ENCODE data around the gene YRDC.
"Not testable (repeated sequence)": the region's sequence is repeated elsewhere in the genome, so short reads cannot be mapped to it uniquely, and the experiment has no call there.

The YRDC gene

DNA sequence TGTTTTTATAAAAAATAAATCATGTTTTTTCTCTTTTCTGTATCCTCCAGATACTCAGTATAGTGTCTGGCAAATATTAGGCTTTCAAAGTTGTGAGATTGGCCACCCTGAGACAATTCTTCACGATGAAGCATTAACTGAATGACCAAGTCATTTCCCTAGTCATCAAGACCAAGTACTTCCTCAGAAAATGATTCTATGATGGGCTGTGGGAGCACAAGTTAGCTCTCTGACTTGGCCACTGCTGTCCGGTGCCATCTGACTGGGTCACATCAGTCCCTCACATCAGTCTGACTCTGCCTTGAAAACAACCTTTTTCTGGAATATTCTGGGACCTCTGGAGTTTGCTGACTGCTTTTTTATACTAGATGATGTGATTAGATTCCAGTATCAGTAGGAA is 13.5 kb upstream of the YRDC start:
- DNase-seq (ENCODE audit: low read depth), result no peak

DNA sequence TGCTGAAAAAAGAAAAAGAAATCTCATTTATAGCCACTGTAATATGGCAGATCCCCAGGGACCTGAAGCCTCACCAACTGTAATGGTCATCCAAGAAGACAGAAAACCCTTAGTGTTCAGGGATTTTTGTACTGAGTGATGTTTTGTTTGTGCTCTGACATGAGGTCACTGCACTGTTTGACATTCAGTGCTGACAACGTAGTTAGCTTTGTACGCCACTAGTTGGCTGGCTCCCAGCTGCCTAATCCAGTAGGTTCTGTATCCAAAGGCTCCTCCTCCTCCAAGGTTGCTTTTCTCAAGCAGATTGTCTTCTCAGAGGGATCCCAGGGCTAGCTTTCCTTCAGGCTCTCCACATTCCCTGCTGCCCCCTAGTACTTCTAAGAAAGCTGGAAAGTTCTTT is 9.5 kb upstream of the YRDC start:
- no peak for DNase-seq (ENCODE audit: low read depth)

DNA sequence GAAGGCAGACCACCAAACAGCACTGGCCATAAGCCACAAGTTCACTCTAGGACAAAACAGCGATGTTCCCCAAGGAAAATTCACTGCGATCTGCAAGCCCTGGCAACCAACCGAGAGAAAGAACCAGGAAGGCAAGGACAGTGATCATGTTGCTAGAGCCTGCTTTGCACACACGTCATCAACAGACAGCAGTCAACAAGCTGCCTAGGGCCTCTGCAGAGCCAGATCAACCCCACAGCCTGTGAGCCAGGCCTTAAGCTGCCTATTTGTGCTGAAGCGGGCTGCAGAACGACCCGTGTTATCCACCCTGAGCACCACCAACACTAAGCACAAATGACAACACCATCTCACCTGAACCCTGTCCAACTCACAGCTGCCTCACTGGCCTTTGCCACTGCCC is 6.2 kb upstream of the YRDC start:
- peak; percentile 53 for DNase-seq (ENCODE audit: low read depth)

DNA sequence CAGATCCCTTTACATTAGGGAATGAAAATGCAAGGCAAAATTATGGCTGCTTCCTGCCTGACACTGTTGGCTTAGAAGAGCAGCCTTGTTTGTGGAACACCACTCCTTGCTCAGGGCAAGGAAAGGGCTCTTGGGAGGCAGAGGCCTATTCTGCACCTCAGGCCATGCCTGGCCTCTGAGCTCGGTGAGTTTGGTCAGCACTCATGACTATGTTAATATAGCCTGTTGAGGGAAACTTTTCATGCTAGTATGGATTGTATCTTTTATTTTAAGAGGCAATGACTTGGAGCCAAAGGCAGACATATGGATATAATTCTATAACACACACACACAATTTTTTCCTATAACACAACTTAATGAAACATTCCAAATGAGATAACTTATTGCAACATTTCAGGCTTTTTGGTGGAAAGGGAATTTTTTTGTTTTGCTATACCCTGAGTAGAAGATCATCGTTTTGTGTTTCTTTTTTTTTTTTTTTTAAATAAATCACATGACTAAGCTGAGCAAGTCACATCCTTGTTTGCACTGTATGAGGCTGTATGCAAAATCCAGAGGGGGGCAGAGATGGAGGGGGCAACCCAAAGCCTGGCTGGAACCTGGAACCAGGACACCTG is 5.6 kb upstream of the YRDC start:
- DNase-seq (ENCODE audit: low read depth), result peak; percentile 50

DNA sequence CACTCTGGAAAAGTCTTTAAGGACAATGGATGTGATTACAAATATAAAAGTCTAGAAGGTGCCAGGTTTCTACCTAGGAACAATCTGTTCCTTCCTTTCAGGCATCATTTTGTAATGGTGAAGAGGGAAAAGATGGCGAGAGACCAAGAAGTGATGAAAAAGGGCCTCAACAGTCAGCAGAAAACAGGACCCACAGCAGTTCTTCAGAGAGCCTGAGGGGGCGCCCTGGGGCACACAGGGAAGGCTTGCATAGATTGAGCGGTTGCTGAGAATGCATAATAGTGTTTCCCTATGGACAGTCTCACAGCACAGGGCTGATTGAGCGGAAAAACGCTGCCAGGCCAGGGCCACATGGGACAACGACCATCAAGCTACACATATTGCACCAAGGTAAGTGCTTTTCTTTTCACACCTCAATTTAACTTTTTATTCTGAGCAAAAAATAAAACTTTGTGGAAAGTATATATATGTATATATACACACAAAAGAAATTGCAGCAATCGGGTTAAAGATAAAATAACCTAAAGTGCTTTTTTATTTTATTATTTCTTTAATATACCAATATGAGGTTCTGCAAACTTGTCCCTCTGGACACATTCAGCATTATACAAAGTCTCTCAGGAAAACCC is 3.1 kb upstream of the YRDC start:
- peak; percentile 72 for DNase-seq (ENCODE audit: low read depth)

DNA sequence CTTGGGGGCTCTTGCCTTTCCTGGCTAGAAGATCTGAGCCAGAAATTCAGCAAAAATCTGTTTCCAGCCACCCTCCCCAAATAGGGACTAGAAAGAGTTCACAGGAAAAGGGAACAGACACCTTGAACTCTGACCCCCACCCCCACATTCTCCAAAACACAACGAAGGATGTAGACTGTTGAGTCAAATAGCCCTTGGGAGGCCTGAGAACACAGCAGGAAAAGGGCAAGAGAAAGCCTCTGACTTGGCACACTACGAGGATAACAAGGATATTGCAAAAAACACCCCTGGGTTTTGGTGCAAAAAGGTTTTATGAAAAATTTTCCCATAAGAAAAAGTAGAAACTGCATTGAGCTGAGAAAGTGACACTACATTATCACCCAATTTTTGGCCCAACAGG is 1.9 kb upstream of the YRDC start:
- DNase-seq (ENCODE audit: low read depth), result peak; percentile 47

DNA sequence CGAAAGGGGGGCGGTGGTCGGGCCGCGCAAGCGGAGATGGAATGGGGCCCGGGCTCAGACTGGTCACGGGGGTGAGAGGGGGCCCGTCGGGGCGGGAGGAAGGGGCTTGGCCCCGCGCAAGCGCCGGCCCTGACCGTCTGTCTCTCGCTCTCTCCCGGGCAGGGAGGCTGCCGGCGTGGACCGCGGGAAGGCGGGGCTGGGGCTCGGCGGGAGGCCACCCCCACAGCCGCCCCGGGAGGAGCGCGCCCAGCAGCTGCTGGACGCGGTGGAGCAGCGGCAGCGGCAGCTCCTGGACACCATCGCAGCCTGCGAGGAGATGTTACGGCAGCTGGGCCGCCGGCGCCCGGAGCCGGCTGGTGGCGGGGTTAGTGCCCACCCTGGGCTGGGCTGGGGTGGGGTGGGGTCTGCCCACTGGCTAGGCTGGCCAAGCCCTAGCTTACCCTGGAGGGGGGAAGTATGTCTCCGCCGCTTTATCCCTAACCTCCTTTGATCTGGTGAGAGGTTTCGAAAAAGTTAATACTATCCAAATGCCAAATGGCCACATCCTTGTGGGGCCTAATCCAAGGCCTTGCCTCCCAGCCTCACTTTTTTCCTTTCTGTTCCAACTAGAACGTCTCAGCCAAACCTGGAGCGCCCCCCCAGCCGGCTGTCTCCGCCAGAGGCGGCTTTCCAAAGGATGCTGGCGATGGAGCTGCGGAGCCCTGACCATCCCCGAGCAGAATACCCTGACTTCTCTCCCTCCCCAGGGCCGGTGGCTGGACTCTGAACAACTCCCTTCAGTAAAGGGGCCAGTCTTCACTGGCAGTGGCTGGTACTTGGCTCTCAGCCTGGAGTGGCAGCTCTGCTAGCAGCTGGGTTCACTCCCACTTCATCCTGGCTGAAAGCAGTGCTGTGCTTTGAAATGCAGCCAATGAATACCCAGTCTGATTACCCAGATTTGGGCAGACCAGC is 636 bp upstream of the YRDC start:
- peak; percentile 83 for DNase-seq (ENCODE audit: low read depth)

DNA sequence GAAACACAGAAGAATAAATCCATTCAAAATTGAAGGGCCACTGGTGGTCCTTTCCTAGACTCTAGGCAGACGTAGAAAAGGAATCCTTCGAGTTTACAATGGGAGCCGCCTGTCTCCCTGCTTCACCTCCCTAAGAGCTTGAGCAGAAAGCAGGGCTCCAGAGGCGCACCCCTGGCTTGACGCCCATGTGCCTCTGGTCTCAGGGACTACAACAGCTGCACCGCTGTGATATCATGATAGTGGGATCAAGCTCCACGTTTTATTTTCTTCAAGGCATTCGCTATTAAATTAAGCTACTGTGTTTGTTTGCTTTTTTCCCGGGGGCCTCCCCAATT is 821 bp downstream of the YRDC start:
- DNase-seq (ENCODE audit: low read depth), result no peak

DNA sequence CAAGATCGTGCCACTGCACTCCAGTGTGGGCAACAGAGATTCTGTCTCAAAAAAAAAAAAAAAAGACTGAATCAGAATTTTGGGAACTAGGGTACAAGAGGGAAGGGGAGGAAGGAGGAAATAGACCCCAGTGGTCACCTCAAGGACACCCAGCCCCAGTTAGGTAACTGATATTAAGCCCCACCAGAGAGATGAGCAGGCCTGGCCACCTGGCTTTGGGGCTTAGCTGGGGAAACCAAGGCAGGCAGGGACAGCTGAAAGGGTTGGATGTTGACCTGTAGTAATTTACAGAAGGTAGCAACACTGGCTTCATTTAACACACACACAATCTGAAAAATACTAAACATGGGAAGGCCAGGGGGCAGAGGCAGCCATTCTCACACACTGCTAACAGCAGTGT is 5.6 kb downstream of the YRDC start:
- DNase-seq (ENCODE audit: low read depth), result no peak

DNA sequence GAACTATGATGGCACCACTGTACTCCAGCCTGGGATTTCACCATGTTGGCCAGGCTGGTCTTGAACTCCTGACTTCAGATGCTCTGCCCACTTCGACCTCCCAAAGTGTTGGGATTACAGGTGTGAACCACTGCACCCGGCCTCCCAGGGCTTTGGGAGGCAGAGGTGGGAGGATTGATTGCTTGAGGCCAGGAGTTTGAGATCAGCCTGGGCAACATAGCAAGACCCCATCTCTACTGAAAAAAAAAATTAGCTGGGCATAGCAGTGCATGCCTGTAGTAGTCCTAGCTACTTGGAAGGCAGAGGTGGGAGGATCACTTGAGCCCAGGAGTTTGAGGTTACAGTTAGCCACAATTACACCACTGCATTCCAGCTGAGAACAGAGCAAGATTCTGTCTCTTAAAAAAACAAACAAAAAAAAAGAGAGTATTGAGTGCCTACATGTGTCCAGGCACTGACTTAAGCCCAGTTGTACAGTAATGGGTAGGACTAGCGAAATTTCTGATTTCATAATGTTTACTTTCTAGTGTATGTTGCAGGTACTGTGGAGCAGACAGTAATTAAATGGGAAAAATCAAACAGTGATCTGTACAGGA is 10.2 kb downstream of the YRDC start:
- DNase-seq (ENCODE audit: low read depth), result peak; percentile 72

DNA sequence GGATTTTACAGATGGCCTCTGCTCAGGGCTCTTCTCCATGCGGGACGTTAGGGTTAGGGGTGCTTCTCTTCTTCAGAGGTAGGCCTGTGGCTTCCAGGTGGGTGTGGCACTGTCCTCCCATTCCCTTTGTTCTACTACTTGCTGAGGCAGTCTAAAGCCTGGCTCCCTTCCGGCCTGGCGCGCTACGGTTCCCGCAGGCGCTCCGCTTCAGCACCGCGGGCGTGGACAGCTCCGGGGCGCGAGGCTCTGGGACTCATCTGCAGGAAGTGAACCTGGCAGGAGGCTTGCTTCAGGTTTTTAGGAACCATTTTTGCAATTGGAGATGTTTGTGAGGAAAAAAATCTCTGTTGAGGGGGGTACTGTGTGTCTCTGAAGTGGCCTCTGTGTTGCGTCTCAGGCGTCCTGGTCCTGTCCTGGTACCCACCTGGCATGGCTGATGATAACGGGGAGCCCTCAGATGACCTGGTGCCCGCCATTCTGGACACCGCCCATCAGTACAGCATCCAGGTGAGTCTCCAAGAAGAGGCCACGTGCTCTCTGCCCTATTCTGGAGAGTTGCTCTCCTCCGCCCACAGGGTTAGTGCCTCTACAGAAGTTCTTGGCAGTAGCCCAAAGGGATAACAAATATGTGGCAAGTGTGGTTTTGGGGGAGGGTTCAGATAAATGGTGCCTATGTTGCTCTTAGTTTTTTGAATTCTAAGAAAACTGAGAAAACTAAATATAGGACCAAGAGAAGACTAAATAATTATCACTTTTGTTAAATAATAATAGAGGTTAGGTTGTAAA is 12.5 kb downstream of the YRDC start:
- peak; percentile 25 for DNase-seq (ENCODE audit: low read depth)

DNA sequence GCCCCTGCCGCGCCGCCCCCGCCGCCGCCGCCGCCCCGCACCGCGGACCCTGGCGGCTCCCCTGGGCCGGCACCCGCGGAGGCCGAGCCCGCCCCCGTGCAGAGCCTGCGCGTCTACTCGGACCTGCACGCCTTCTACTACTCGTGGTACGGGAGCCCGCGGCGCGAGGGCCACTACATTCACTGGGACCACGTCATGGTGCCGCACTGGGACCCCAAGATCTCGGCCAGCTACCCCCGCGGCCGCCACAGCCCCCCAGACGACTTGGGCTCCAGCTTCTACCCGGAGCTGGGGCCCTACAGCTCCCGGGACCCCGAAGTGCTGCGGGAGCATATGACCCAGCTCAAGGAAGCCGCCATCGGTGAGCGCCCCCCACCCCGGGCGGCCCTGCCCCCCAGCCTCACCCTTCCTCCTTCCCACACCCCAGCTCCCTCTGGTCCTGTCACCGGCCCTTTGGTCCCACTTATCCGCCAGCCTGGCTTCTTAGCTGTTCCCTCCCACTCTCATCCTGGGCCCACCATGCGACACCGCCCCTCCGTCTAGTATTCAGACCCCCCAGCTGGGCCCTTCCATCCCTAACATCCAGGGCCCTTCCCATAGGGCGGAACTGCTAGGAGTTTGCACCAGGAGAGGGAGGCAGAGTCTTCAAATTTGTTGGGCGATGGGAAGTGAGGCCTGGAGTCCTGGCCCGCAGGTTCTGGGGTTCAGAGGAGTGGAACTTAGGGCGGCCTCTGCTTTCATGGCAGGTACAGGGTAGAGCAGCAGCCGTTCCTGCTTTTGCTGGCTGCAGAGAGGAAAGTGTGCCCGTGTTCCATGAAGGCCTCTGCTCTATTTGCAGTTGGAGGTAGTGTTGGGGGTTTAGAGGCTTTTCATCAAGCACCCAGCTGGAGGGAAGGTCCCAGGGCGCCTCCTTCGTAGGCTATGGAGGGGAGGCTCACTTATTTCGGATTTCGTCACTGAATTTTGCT is 13.4 kb downstream of the YRDC start:
- DNase-seq (ENCODE audit: low read depth), result no peak

DNA sequence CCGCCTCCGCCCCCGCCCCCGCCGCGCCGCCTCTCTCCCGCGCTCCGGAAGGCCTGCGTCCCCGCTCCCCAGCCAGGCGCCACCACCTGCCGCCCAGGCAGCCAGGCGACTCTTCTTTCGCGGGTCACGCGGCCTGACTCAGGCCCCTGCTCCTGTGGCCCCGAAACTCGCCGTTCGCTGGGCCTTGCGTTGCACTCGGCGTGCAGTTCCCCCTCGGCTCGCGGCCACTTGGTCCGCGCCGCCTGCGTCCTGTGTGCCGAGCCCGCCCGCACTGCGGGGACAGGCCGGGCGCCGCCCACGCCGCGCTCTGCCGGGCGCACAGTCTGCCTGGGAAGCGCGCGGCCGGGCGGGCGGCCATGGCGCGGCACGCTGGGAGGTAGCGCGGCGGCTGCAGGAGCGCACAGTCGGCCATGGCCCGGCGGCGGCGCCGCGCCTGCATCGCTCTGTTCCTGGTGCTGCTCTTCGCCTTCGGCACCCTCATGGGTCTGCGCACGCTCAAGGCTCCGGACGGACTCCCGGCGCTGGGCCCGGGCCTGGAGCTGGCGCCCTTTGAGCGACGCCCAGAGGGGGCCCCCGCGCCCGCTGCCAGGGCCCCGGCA is 14.1 kb downstream of the YRDC start, which contains the start of gene MANEAL:
TSS of gene MANEAL (plus strand) at position 75 of the 599 bp plus-strand sequence. CDS start at position 411, 336 bp downstream.
- DNase-seq (ENCODE audit: low read depth), result peak; percentile 48

DNA sequence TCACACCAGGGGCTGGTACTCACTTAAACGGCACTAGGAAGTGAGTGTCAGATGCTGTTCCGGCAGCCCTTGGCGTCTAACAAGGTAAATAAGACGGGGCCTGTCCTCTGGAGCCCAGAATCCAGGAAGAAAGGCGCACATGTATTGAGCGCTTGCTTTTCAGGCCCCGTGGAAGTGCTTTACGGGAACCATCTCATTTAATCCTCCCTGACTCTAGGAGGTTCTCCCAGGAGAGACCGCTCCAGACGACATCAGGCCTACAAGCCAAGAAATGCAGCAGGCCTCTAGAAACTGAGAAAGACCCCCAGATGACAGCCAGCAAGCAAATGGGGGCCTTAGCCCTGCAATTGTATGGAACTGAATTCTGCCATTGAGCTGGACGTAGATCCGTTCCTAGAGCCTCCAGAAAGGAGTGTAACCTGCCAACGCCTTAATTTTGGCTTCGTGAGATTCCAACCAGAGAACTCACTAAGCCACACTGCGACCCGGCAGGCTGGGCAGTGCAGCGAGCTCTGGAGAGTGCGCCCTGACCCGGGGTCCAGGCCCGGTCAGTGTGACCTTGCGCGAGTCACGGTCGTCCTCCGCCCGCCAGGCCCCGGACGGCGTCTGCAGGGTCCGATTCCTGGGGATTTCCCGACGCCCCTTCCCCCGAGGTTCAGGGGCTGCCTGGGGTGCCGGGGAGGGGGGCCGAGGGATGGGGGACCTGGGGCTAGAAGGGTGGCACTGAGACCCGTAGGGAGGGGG is 14.9 kb downstream of the YRDC start:
- DNase-seq (ENCODE audit: low read depth), result no peak

DNA sequence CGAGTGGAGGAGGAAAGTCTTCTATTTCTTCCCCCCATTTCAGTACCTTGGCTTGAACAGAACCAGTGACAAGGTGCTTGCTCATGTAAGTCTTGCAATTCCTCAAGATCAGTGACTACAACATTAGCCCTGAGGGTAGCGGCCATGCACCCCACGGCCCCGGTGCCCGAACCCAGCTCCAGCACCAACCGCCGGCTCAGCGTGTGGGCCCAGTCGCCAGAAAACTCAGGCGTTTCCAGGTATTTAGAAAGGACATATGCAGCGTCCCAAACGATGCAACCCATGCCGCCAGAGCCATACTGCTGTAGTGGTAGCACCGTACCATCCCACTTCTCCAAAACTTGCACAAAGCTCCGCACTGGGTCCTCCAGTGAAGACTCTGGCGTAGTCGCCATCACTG is 25.5 kb downstream of the YRDC start:
- DNase-seq (ENCODE audit: low read depth), result no peak

DNA sequence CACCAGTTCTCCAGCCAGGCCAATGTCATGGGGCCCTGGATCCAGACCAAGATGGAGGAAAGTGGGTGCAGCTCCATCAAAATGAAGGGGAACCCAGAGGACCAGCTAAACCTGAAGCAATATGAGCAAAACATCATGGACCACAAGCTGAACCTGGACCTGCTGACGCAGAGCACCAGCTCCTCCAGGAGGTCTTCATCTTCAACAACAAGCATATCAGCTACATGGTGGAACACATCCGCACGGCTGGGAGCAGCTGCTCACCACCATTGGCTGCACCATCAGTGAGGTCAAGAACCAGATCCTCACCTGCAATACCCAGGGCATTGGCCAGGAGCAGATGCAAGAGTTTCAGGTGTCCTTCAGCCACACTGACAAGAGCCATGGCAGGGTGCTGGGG is 29.4 kb downstream of the YRDC start:
- DNase-seq (ENCODE audit: low read depth), result no peak

DNA sequence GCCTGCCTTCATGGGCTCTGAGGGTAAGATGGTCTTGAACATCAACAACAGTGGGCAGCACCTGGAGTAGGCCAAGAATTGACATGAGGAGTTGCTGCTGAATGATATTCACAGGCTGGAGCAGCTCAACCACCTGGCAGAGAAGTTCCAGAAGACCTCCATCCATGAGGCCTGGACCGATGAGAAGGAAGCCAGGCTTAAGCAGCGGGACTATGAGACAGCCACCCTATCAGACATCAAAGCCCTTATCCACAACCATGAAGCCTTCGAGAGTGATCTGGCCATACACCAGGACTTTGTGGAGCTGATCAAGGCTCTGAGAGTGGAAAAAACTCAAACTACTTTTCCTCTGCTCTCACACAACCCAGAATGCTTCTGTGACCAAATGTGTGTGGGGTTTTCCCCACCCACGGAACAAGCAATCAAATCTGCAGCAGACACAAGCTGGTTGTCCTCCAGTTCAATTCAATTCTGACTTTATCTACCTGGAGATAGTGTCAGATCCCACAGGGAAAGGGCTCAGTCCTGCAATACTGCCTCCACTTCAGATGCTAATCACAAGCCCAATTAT is 31.0 kb downstream of the YRDC start:
- DNase-seq (ENCODE audit: low read depth), result no peak

DNA sequence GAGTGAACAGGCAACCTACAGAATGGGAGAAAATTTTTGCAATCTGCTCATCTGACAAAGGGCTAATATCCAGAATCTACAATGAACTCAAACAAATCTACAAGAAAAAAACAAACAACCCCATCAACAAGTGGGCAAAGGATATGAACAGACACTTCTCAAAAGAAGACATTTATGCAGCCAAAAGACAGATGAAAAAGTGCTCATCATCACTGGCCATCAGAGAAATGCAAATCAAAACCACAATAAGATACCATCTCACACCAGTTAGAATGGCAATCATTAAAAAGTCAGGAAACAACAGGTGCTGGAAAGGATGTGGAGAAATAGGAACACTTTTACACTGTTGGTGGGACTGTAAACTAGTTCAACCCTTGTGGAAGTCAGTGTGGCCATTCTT is 36.6 kb downstream of the YRDC start:
- DNase-seq (ENCODE audit: low read depth), result not testable (repeated sequence)

DNA sequence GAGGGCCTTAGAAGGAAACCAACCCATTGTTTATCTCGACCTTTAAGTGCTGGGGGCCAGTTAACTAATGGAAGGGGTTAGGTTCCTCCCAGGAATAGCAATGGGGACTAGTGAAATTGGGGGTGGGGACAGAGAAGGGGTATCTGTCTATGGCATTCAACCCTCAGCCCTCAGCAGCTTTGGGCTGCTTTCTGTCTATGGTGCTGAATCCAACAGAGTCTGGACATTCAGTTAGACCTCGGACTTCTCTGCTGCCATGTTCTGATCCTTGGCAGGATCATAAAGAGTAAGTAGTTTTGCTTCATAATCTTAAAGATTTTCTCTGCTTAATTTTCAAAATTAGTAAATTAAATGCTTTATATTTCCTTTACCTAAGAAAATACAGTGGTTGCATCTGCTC is 40.5 kb downstream of the YRDC start:
- DNase-seq (ENCODE audit: low read depth), result no peak

All from fibroblast of gingiva (primary cell).